Liver (tissue), 3 donors: ENCODE measurements around the gene TECTB.
A peak's percentile ranks its signal among the peaks of the same experiment; 100 is the strongest.

ENCODE experiments used
- CTCF ChIP-seq: fragments of 150-350 bp; IDR thresholded peaks from 2 replicates; pipeline ENCODE4 v1.5.1; 2017; ENCODE audit warnings: improper control_type of control experiment, low read depth, low read length; ENCODE audit not compliant: missing input control
- SP1 ChIP-seq: IDR thresholded peaks from 2 replicates; pipeline ENCODE4 v1.6.1; 2018; ENCODE audit warnings: antibody characterized with exemption, mild to moderate bottlenecking
- donor health status: healthy.
- donor health status: healthy.

- peak; percentile 91 for TF ChIP-seq CTCF
- no peak for TF ChIP-seq SP1
These were observed 31.7 kb downstream of the TECTB start for GRCh38 chr10:112314822-112315474.
